ENCODE results near the gene ITGB4.
A peak's percentile ranks its signal among the peaks of the same experiment; 100 is the strongest.
"Not testable (repeated sequence)": the region's sequence is repeated elsewhere in the genome, so short reads cannot be mapped to it uniquely, and the experiment has no call there.

Gene ITGB4

GRCh38 chr17:75754378-75755204, 33.3 kb downstream of the ITGB4 start:
- DNase-seq: no peak

GRCh38 chr17:75755205-75755901, 34.1 kb downstream of the ITGB4 start:
- no peak for DNase-seq

GRCh38 chr17:75755990-75756389, 34.7 kb downstream of the ITGB4 start:
- DNase-seq: no peak

- no peak for DNase-seq
Measured at GRCh38 chr17:75756451-75757085, 35.3 kb downstream of the ITGB4 start.

DNA sequence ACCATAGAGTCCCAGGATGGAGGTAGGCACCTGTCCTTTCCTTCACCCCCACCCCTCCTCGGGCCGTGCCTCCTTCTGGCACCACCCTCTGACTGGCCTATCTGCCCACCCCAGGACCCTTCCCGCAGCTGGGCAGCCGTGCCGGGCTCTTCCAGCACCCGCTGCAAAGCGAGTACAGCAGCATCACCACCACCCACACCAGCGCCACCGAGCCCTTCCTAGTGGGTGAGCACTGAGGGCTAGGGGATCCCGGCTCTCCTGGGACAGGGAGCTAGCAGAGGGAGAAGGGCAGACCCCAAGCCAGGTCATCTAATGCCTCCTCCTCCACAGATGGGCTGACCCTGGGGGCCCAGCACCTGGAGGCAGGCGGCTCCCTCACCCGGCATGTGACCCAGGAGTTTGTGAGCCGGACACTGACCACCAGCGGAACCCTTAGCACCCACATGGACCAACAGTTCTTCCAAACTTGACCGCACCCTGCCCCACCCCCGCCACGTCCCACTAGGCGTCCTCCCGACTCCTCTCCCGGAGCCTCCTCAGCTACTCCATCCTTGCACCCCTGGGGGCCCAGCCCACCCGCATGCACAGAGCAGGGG, 35.9 kb downstream of the ITGB4 start:
- DNase-seq: no peak

DNA sequence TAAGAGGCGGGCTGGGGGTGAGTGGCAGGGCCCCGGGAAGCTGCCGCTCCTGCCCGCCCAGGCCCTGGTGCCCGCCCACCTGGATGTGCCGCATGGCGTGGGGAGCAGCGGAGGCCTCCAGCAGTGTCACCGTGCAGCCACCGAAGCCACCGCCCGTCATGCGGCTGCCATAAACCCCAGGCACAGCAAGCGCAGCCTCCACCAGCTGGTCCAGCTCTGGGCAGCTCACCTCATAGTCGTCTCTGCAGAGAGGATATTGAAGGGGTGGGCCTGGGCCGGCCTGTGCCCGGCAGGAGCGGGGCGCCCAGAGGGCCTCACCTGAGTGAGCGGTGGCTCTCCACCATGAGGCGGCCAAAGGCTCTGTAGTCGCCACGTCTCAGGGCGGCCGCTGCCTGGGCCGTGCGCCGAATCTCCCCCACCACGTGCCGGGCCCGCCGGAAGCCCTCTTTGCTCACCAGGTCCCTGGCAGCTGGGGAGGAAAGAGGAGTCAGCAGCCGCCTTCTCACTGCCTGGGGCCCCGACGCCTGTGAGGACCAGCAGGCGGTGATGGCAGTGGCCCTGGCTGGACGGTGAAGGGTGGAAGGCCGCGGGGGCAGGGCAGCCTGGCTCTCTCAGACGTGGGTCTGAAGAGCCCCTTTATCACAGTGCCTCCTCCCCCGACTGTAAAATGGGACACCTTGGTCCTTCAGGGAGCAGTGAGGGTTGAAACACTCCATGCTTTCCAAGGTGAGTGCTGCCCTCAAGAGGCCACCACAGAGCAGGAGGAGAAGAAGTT, 37.1 kb downstream of the ITGB4 start:
- DNase-seq: no peak

DNA sequence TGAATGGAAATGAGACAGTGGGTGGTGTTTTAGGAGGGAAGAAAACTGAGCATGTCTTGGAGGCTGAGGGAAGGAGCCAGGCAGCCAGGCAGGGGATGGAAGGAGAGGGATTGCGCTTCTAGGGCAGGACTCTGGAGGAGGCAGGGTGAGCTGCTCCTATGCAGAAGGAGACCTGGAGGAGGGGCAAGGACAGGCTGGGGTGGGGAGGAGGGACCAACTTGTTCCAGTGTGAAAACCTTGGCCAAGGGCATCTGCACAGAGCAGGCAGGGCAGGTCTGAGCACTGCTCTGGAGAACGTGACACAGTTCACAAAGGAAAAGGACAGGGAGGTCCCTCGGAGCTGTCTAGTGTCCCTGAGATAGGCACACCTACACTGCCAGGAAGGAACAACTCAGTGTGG, 38.2 kb downstream of the ITGB4 start:
- DNase-seq: no peak

DNA sequence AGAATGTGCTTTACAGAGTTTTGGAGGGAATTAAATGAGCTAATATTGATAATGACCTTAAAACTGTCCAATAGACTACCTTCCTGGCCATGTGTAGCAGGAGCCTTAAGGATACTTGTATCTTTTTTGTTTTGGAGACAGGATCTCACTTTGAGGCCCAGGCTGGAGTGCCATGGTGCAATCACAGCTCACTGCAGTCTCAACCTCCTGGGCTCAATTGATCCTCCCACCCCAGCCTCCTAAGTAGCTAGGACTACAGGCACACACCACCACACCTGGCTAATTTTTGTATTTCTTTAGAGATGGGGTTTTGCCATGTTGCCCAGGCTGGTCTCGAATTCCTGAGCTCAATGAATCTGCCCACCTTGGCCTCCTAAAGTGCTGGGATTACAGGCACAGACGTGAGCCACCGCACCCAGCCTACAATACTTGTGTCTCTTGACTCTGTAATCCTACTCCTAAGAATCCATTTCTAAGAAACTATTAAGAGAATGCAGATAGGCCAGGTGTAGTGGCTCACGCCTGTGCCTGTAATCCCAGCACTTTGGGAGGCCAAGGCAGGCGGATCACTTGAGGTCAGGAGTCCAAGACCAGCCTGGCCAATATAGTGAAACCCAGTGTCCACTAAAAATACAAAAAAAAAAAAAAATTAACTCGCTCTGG, 38.9 kb downstream of the ITGB4 start:
- DNase-seq: not testable (repeated sequence)

DNA sequence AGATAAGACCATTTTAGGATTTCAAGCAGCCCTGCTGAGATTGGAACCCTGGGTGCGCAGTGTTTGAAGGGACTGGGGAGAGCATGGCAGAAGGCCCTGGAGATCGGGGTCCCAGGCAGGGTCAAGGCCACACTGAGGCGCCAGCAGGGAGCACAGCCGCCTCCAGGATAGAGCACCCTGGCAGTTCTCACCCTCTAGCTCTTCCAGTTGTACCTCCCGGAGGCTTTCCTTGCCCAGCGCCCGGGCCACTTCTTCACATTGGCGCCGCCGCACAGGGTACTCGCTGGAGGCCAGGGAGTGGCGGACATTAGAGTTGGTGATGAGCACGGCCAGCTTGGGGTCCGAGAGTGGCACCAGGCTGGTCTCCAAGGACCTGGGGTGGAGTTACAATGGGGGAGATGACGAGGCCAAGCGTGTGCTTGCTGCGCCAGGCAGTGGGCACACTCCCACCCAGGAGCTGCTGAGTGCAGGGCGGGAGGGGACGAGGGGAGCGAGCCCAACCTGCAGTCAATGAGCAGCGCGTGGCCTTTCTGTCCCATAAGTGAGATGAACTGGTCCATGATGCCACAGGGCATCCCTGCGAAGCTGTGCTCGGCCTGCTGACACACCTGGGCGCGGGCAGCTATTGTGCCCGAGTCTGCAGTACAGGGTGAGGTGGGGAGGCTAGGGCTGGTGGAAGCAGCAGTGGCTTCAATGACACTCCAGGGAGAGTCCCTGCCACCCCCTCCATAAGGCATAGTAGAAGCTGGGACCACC, 41.4 kb downstream of the ITGB4 start:
- DNase-seq: no peak

DNA sequence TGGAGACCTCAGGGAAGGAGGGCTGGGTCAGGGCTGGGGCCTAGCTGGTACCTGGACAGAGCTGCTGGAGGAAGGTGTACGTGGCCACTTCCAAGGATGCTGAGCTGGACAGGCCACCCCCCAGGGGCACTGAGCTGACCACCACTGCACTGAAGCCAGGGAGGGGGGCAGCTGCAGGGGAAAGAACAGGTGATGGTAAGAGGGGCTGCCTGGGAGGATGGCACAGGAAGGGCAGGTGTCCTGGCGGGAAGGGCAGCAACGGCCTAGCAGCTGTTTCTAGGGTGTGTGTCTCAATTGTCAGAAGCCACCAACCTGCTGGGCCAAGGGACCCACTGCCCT, 42.0 kb downstream of the ITGB4 start:
- DNase-seq: no peak

DNA sequence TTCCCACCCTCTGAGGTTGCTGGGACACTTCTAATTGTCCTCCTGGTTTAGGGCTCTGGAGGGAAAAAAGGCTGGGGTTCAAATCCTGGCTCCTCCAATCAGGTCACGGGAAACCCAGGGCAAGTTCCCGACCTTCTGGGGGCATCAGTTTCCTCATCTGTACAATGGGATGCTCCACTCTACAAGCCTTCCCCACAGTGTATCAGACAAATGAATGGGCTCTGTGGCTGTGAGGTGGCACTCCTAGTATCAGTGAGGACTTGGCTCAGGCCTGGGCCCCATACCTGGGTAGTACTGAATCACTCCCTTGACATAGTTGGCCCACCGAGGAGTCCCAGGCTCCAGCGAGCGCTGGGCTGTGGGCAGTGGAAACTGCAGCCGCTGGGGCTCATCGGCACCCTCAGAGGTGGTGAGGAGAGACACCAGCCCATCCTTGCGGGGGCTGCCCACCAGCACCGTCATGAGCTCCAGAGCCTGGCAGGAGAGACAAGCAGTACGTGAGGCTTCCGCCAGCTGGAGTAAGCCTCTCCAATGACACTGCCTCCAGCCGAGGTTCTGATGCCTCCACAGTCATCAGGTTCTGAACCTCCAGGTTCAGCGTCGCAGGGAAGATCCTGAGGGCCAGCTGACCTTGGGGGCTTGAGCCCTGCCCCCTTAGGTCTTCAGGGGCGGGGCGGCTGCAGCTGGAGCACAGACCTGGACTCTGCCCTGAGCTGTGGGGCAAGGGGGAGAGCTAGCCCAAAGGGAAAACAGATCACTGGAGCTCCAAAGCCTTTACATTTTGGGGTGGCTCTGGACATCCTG, 42.6 kb downstream of the ITGB4 start:
- no peak for DNase-seq

- DNase-seq: no peak
Measured at GRCh38 chr17:75764417-75764710, 43.1 kb downstream of the ITGB4 start.

DNA sequence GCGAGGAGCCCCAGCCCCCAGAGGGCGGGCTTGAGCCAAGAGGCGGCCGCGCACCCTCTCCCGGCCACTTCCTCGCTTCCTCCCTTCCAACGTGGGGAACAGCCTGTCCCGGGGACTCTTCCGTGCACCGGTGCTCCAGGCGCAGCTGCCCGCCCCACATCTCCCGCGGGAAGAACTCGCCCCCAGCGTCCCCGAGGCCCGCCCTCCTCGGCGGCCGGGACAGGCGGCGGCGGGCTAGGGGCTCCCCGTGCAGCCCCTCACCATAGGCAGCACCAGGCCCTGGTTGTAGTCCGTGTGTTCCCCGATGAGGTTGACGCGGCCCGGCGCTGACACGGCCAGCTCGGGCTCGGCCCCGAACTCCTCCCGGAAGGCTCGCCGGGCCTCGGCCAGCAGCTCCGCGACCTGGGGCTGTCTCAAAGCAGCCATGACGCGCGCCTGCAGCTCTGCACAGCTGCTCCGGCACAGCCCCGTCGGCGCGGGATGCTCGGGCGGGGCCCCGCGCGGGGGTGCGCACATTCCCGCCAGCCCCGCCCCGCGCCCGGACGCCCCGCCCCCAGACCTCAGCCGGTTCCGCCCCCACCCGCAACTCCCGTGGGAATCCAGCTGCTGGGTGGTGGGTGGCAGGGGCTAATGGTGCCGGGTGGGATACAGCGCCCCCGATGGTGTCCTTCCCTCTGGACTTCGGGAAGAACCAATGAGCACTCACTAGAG, 43.6 kb downstream of the ITGB4 start, which contains the start of gene GALK1:
Gene GALK1, minus strand, starts transcription at position 482 of the 711 bp plus-strand sequence. Its CDS starts 56 bp downstream, at position 426.
- DNase-seq: peak; percentile 56

GRCh38 chr17:75765981-75766380, 44.7 kb downstream of the ITGB4 start:
- no peak for DNase-seq

DNA sequence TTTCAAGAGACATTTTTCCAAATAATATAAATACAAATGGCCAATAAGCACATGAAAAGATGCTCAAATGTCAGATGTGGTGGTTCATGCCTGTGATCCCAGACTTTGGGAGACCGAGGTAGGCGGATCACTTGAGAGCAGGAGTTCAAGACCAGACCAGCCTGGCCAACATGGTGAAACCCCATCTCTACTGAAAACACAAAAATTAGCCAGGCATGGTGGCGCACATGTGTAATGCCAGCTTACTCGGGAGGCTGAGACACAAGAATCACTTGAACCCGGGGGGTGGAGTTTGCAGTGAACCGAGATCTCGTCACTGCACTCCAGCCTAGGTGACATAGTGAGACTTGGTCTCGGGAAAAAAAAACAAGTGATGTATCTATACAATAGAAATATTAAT, 46.6 kb downstream of the ITGB4 start:
- no peak for DNase-seq

- DNase-seq: no peak
Measured at GRCh38 chr17:75769536-75769935, 48.3 kb downstream of the ITGB4 start.

DNA sequence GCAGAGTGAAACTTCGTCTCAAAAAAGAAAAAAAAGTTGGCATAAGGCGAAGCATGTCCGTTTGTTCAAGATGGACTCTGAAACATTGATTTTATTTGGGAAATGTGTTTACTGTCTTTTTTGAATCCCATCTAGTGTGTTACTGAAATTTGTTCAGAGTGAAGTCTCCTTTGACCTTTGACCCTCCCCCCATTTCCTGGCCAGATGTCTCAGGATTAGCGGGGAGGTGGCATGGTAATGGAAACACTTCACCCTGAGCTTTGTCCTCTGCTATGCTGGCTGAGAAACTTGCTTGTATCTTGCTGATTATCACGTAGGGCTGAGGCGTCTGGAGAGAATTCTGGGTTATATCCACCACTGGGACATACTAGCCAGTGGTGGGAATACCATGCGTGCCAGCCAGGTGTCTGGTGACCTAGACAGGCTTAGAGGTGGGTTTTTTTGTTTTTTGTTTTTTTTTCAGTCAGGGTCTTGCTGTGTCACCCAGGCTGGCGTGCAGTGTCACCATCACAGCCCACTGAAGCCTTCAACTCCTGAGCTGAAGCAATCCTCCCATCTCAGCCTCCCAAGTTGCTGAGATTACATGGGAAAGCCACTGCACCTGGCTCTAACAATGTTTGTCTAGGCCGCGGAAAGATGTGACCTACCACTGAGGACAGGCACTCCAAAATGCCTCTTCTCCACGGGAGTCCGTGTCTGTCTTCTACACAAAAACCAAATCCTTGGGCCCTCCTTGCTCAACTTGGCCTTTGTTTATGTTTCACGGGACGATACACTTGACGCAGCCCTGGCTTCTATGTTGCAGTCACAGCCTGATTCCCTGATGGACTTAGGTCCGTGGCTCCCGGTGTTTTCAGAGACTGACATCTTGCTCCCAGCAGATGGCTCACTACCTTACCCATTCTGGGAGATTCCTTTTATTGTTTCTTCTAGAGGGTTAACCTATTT, 50.3 kb downstream of the ITGB4 start:
- no peak for DNase-seq

GRCh38 chr17:75773121-75773807, 52.0 kb downstream of the ITGB4 start:
- no peak for DNase-seq

Measured in COR-L47 (cell line).